Femur (tissue), 1 donor: ENCODE measurements around the gene MTG2.

Experiments used
- DNase-seq: peaks from one replicate; pipeline ENCODE4 v3.0.0-alpha.2; 2017

Gene MTG2

GRCh38 chr20:62222972-62223371 lies 40.1 kb downstream of the MTG2 start:
- no peak for DNase-seq

- no peak for DNase-seq
Measured at GRCh38 chr20:62223571-62223970, 40.7 kb downstream of the MTG2 start.

GRCh38 chr20:62224113-62224855 lies 41.5 kb downstream of the MTG2 start:
- DNase-seq = no peak

- DNase-seq = no peak
Measured at GRCh38 chr20:62225026-62225425, 42.2 kb downstream of the MTG2 start.

GRCh38 chr20:62225820-62226635 lies 43.2 kb downstream of the MTG2 start:
- no peak for DNase-seq

- no peak for DNase-seq
Measured at GRCh38 chr20:62226707-62227590, 44.1 kb downstream of the MTG2 start.

GRCh38 chr20:62227591-62227976 lies 44.8 kb downstream of the MTG2 start:
- DNase-seq = no peak

- no peak for DNase-seq
Measured at GRCh38 chr20:62227977-62228958, 45.4 kb downstream of the MTG2 start.

GRCh38 chr20:62228982-62229545 lies 46.2 kb downstream of the MTG2 start:
- DNase-seq = no peak

- no peak for DNase-seq
Measured at GRCh38 chr20:62229667-62230066, 46.8 kb downstream of the MTG2 start.

GRCh38 chr20:62230276-62230675 lies 47.4 kb downstream of the MTG2 start:
- no peak for DNase-seq

- DNase-seq = no peak
Measured at GRCh38 chr20:62230696-62231095, 47.9 kb downstream of the MTG2 start.

- no peak for DNase-seq
Measured at GRCh38 chr20:62231292-62231691, 48.5 kb downstream of the MTG2 start.

GRCh38 chr20:62232194-62232593 lies 49.4 kb downstream of the MTG2 start:
- DNase-seq = no peak

GRCh38 chr20:62232770-62233645 lies 50.2 kb downstream of the MTG2 start:
- DNase-seq = no peak

GRCh38 chr20:62233684-62234083 lies 50.9 kb downstream of the MTG2 start:
- DNase-seq = no peak

GRCh38 chr20:62234339-62234738 lies 51.5 kb downstream of the MTG2 start:
- no peak for DNase-seq

- peak; percentile 57 for DNase-seq
Measured at GRCh38 chr20:62235001-62235776, 52.4 kb downstream of the MTG2 start.

- no peak for DNase-seq
Measured at GRCh38 chr20:62235777-62236157, 52.9 kb downstream of the MTG2 start.

- DNase-seq = no peak
Measured at GRCh38 chr20:62236200-62236599, 53.4 kb downstream of the MTG2 start.
